ENCODE results near the gene GRB7.
"Not testable (repeated sequence)": the region's sequence is repeated elsewhere in the genome, so short reads cannot be mapped to it uniquely, and the experiment has no call there.

The GRB7 gene

GRCh38 chr17:39696731-39697130 lies 41.0 kb upstream of the GRB7 start:
- H3K23ac ChIP-seq (ENCODE audit: low read length), result no peak overlapping the region
- peaks cover 19% of the 10 kb centered on the region for H3K4me1 ChIP-seq (ENCODE audit: control insufficient read depth, low read depth, low read length)
- no peak overlapping the region for H2BK120ac ChIP-seq (ENCODE audit: low read depth, low read length)
- no peak overlapping the region for H4K5ac ChIP-seq (ENCODE audit: low read length)
- H3K56ac ChIP-seq (ENCODE audit: low read length), result no peak overlapping the region
- H3K4me2 ChIP-seq (ENCODE audit: low read length), result no peak overlapping the region
- no CpG with 5 or more reads among the region's 6 CpGs for WGBS (ENCODE audit: extremely low coverage, insufficient coverage, low lambda C conversion rate)
- H2BK15ac ChIP-seq (replicated peaks; ENCODE audit: low read depth), result no peak overlapping the region
- H2BK5ac ChIP-seq (ENCODE audit: low read length), result no peak overlapping the region
- H3K4ac ChIP-seq (ENCODE audit: low read depth, low read length), result no peak overlapping the region
- no peaks in the 10 kb centered on the region for H3K36me3 ChIP-seq (ENCODE audit: control insufficient read depth, insufficient read depth, low read length)
- H3K9ac ChIP-seq (ENCODE audit: low read length), result no peak overlapping the region
- no peak overlapping the region for H2AK5ac ChIP-seq (ENCODE audit: low read length)
- no peaks in the 10 kb centered on the region for H3K27me3 ChIP-seq (ENCODE audit: insufficient read depth, low read length, poor library complexity)
- no peak overlapping the region for H3K27ac ChIP-seq (ENCODE audit: low read depth, low read length)
- no peak for DNase-seq
- H3K79me1 ChIP-seq (ENCODE audit: low read length), result peaks cover 3% of the 10 kb centered on the region
- no peak overlapping the region for H3K18ac ChIP-seq (ENCODE audit: low read length)
- peaks cover 17% of the 10 kb centered on the region for H3K79me2 ChIP-seq (ENCODE audit: control insufficient read depth, insufficient read depth, low read length)
- H4K8ac ChIP-seq (ENCODE audit: low read depth, low read length), result no peak overlapping the region
- no peak overlapping the region for H3K4me3 ChIP-seq (ENCODE audit: low read length)

DNA sequence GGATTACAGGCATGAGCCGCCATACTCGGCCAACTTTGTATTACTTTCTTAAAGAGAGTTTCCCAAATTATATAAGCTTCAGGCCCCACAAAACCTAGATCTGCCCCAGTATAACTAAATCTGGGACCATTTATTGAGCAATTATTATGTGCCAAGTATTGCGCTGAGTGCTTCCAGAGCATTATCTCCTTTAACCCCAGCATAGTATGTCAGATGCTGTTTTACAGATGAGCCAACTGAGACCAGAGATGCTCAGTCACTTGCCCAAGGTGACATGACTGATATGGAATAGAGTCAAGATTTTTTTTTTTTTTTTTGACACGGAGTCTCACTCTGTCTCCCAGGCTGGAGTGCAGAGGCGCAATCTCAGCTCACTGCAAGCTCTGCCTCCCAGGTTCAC lies 39.8 kb upstream of the GRB7 start:
- Histone ChIP-seq H4K8ac (ENCODE audit: low read depth, low read length) (no peak overlapping the region), H3K79me1 (ENCODE audit: low read length) (peaks cover 3% of the 10 kb centered on the region), H3K4ac (ENCODE audit: low read depth, low read length) (no peak overlapping the region), H3K27ac (ENCODE audit: low read depth, low read length) (no peak overlapping the region), H3K9ac (ENCODE audit: low read length) (no peak overlapping the region), H2BK15ac (replicated peaks; ENCODE audit: low read depth) (no peak overlapping the region), H2AK5ac (ENCODE audit: low read length) (no peak overlapping the region), H3K18ac (ENCODE audit: low read length) (no peak overlapping the region), H3K56ac (ENCODE audit: low read length) (no peak overlapping the region), H2BK5ac (ENCODE audit: low read length) (no peak overlapping the region), H4K5ac (ENCODE audit: low read length) (no peak overlapping the region), H3K4me3 (ENCODE audit: low read length) (no peak overlapping the region), H3K4me2 (ENCODE audit: low read length) (no peak overlapping the region), H3K23ac (ENCODE audit: low read length) (no peak overlapping the region), H3K27me3 (ENCODE audit: insufficient read depth, low read length, poor library complexity) (no peaks in the 10 kb centered on the region), H3K4me1 (ENCODE audit: control insufficient read depth, low read depth, low read length) (peaks cover 19% of the 10 kb centered on the region), H2BK120ac (ENCODE audit: low read depth, low read length) (no peak overlapping the region), H3K36me3 (ENCODE audit: control insufficient read depth, insufficient read depth, low read length) (no peaks in the 10 kb centered on the region), H3K79me2 (ENCODE audit: control insufficient read depth, insufficient read depth, low read length) (peaks cover 28% of the 10 kb centered on the region)
- no CpG with 5 or more reads among the region's 5 CpGs for WGBS (ENCODE audit: extremely low coverage, insufficient coverage, low lambda C conversion rate)
- no peak for DNase-seq

DNA sequence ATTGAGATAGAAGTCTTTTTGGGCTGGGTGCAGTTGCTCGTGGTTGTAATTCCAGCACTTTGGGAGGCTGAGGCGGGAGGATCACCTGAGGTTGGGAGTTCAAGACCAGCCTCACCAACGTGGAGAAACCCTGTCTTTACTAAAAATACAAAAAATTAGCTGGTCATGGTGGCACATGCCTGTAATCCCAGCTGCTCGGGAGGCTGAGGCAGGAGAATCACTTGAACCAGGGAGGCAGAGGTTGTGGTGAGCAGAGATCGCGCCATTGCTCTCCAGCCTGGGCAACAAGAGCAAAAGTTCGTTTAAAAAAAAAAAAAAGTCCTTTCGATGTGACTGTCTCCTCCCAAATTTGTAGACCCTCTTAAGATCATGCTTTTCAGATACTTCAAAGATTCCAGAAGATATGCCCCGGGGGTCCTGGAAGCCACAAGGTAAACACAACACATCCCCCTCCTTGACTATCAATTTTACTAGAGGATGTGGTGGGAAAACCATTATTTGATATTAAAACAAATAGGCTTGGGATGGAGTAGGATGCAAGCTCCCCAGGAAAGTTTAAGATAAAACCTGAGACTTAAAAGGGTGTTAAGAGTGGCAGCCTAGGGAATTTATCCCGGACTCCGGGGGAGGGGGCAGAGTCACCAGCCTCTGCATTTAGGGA lies 38.5 kb upstream of the GRB7 start:
- H3K4me1 ChIP-seq (ENCODE audit: control insufficient read depth, low read depth, low read length), result peaks cover 19% of the 10 kb centered on the region
- peak overlapping the region; percentile 70 for H3K4me3 ChIP-seq (ENCODE audit: low read length)
- not testable (repeated sequence) for H3K23ac ChIP-seq (ENCODE audit: low read length); H2BK15ac ChIP-seq (replicated peaks; ENCODE audit: low read depth); DNase-seq; H4K5ac ChIP-seq (ENCODE audit: low read length); H3K4ac ChIP-seq (ENCODE audit: low read depth, low read length); H2AK5ac ChIP-seq (ENCODE audit: low read length); H3K36me3 ChIP-seq (ENCODE audit: control insufficient read depth, insufficient read depth, low read length); H3K79me1 ChIP-seq (ENCODE audit: low read length); H3K27me3 ChIP-seq (ENCODE audit: insufficient read depth, low read length, poor library complexity); H2BK5ac ChIP-seq (ENCODE audit: low read length); H2BK120ac ChIP-seq (ENCODE audit: low read depth, low read length); H4K8ac ChIP-seq (ENCODE audit: low read depth, low read length)
- peak overlapping the region; percentile 20 for H3K27ac ChIP-seq (ENCODE audit: low read depth, low read length)
- H3K18ac ChIP-seq (ENCODE audit: low read length), result peak overlapping the region; percentile 63
- peak overlapping the region; percentile 85 for H3K9ac ChIP-seq (ENCODE audit: low read length)
- peak overlapping the region; percentile 90 for H3K56ac ChIP-seq (ENCODE audit: low read length)
- peaks cover 40% of the 10 kb centered on the region for H3K79me2 ChIP-seq (ENCODE audit: control insufficient read depth, insufficient read depth, low read length)
- peak overlapping the region; percentile 70 for H3K4me2 ChIP-seq (ENCODE audit: low read length)
- no CpG with 5 or more reads among the region's 11 CpGs for WGBS (ENCODE audit: extremely low coverage, insufficient coverage, low lambda C conversion rate)

- Histone ChIP-seq H3K79me2 (ENCODE audit: control insufficient read depth, insufficient read depth, low read length) (peaks cover 44% of the 10 kb centered on the region), H3K36me3 (ENCODE audit: control insufficient read depth, insufficient read depth, low read length) (no peaks in the 10 kb centered on the region), H3K4ac (ENCODE audit: low read depth, low read length) (peak within 1 kb of the TSS; percentile 93), H2BK15ac (replicated peaks; ENCODE audit: low read depth) (no peak within 1 kb of the TSS), H3K23ac (ENCODE audit: low read length) (no peak within 1 kb of the TSS), H4K8ac (ENCODE audit: low read depth, low read length) (peak within 1 kb of the TSS; percentile 70), H3K27me3 (ENCODE audit: insufficient read depth, low read length, poor library complexity) (no peaks in the 10 kb centered on the region), H3K18ac (ENCODE audit: low read length) (peak within 1 kb of the TSS; percentile 63), H2BK120ac (ENCODE audit: low read depth, low read length) (no peak within 1 kb of the TSS), H3K4me1 (ENCODE audit: control insufficient read depth, low read depth, low read length) (peaks cover 20% of the 10 kb centered on the region), H3K27ac (ENCODE audit: low read depth, low read length) (peak within 1 kb of the TSS; percentile 20), H3K9ac (ENCODE audit: low read length) (peak within 1 kb of the TSS; percentile 85), H2AK5ac (ENCODE audit: low read length) (no peak within 1 kb of the TSS), H3K4me2 (ENCODE audit: low read length) (peak within 1 kb of the TSS; percentile 84), H3K4me3 (ENCODE audit: low read length) (peak within 1 kb of the TSS; percentile 70), H2BK5ac (ENCODE audit: low read length) (peak within 1 kb of the TSS; percentile 64), H3K79me1 (ENCODE audit: low read length) (peaks cover 5% of the 10 kb centered on the region), H3K56ac (ENCODE audit: low read length) (peak within 1 kb of the TSS; percentile 90), H4K5ac (ENCODE audit: low read length) (no peak within 1 kb of the TSS)
- peak; percentile 90 for DNase-seq
- no CpG with 5 or more reads among the region's 20 CpGs for WGBS (ENCODE audit: extremely low coverage, insufficient coverage, low lambda C conversion rate)
These were observed 38.0 kb upstream of the GRB7 start, which contains the start of gene ERBB2 for GRCh38 chr17:39699818-39700147. TSS of gene ERBB2 (plus strand) at chr17:39700064. CDS start at chr17:39700239, 175 bp downstream.

- H4K8ac ChIP-seq (ENCODE audit: low read depth, low read length), result peak overlapping the region; percentile 70
- H2BK120ac ChIP-seq (ENCODE audit: low read depth, low read length), result no peak overlapping the region
- H3K23ac ChIP-seq (ENCODE audit: low read length), result no peak overlapping the region
- peak overlapping the region; percentile 90 for H3K56ac ChIP-seq (ENCODE audit: low read length)
- WGBS (ENCODE audit: extremely low coverage, insufficient coverage, low lambda C conversion rate), result no CpG with 5 or more reads among the region's 57 CpGs
- H3K79me1 ChIP-seq (ENCODE audit: low read length), result peaks cover 7% of the 10 kb centered on the region
- peak overlapping the region; percentile 70 for H3K4me3 ChIP-seq (ENCODE audit: low read length)
- peak overlapping the region; percentile 64 for H2BK5ac ChIP-seq (ENCODE audit: low read length)
- H3K27ac ChIP-seq (ENCODE audit: low read depth, low read length), result peak overlapping the region; percentile 16
- no peaks in the 10 kb centered on the region for H3K36me3 ChIP-seq (ENCODE audit: control insufficient read depth, insufficient read depth, low read length)
- H3K9ac ChIP-seq (ENCODE audit: low read length), result peak overlapping the region; percentile 85
- H3K4me2 ChIP-seq (ENCODE audit: low read length), result peak overlapping the region; percentile 84
- H3K4ac ChIP-seq (ENCODE audit: low read depth, low read length), result peak overlapping the region; percentile 93
- peaks cover 18% of the 10 kb centered on the region for H3K4me1 ChIP-seq (ENCODE audit: control insufficient read depth, low read depth, low read length)
- no peak overlapping the region for H2AK5ac ChIP-seq (ENCODE audit: low read length)
- DNase-seq, result peak; percentile 65
- no peak overlapping the region for H4K5ac ChIP-seq (ENCODE audit: low read length)
- peak overlapping the region; percentile 63 for H3K18ac ChIP-seq (ENCODE audit: low read length)
- no peaks in the 10 kb centered on the region for H3K27me3 ChIP-seq (ENCODE audit: insufficient read depth, low read length, poor library complexity)
- H3K79me2 ChIP-seq (ENCODE audit: control insufficient read depth, insufficient read depth, low read length), result peaks cover 47% of the 10 kb centered on the region
- H2BK15ac ChIP-seq (replicated peaks; ENCODE audit: low read depth), result no peak overlapping the region
These were observed 37.4 kb upstream of the GRB7 start for GRCh38 chr17:39700148-39700987.

All from mesendoderm (in vitro differentiated cells).